ENCODE data around the gene BCR. TPM values are rescaled to one million over a fixed set of nuclear protein-coding genes. Genes with fewer than 3 reads are reported as not detected.

Gene BCR
- polyA plus RNA-seq, 1 donor (not counting 4 experiments of a cell fraction or from before 2014, with no cell fraction given) = 25.8 TPM

DNA sequence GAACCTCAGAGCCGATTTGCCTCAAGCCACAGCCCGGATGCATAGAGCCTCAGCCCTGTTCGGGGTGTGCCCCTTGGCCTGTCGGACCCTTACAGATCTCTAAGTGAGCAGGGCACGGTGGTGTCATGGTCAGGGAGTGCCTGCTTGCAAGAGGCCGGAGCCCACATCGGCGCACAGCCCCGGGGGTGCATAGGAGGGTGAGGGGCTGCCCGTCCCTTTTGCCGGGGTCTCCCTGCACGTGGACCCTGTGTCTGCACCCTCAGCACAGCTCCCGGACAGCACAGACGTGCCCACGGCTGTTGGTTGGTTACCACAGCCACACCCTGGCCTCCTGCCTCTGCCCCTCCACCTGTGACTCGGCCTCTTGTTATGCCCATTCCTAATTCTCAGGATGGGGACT lies 28.5 kb upstream of the BCR start:
- FAIRE-seq (no peak), DNase-seq (ENCODE audit: low read depth, low spot score) (no peak)
- no peak for TF ChIP-seq EZH2 (IDR thresholded peaks at IDR 0.05; ENCODE audit: low read length)
- TF ChIP-seq, protein P1, sequence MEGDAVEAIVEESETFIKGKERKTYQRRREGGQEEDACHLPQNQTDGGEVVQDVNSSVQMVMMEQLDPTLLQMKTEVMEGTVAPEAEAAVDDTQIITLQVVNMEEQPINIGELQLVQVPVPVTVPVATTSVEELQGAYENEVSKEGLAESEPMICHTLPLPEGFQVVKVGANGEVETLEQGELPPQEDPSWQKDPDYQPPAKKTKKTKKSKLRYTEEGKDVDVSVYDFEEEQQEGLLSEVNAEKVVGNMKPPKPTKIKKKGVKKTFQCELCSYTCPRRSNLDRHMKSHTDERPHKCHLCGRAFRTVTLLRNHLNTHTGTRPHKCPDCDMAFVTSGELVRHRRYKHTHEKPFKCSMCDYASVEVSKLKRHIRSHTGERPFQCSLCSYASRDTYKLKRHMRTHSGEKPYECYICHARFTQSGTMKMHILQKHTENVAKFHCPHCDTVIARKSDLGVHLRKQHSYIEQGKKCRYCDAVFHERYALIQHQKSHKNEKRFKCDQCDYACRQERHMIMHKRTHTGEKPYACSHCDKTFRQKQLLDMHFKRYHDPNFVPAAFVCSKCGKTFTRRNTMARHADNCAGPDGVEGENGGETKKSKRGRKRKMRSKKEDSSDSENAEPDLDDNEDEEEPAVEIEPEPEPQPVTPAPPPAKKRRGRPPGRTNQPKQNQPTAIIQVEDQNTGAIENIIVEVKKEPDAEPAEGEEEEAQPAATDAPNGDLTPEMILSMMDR (optimal IDR thresholded peaks at IDR 0.05 in 1 of 3, IDR thresholded peaks at IDR 0.05 in 1 of 3, conservative IDR thresholded peaks at IDR 0.05 in 1 of 3; ENCODE audit: extremely low read depth in 1 of 3, insufficient read depth in 2 of 3, low read length in 3 of 3) = no peak
- Histone ChIP-seq H3K79me2 (ENCODE audit: control insufficient read depth, insufficient read depth, low read length) (no peaks in the 10 kb centered on the region), H3K36me3 (ENCODE audit: control insufficient read depth in 2 of 2, extremely low read depth in 1 of 2, insufficient read depth in 2 of 2, low read length in 2 of 2) (peaks cover 0 to 1% of the 10 kb centered on the region in 2 experiments), H2AFZ (ENCODE audit: control insufficient read depth, low read length) (no peak overlapping the region), H3K9ac (ENCODE audit: control insufficient read depth, extremely low read depth, insufficient read depth, low read length) (no peak overlapping the region), H3K4me3 (ENCODE audit: control insufficient read depth in 2 of 3, extremely low read depth in 1 of 3, insufficient read depth in 2 of 3, low read depth in 1 of 3, low read length in 3 of 3) (no peak overlapping the region), H3K9me1 (ENCODE audit: control insufficient read depth, extremely low read depth, insufficient read depth, low read length) (no peaks in the 10 kb centered on the region), H3K4me1 (ENCODE audit: control insufficient read depth, extremely low read depth, insufficient read depth, low read length) (peaks cover 24% of the 10 kb centered on the region), H3K4me2 (ENCODE audit: control insufficient read depth, extremely low read depth, insufficient read depth, low read depth, low read length) (no peak overlapping the region), H3K27ac (ENCODE audit: control insufficient read depth, insufficient read depth, low read length) (no peak overlapping the region), H3K27me3 (ENCODE audit: control insufficient read depth, extremely low read depth, insufficient read depth, low read length) (no peaks in the 10 kb centered on the region), H3K9me3 (ENCODE audit: control insufficient read depth, low read depth, low read length) (no peaks in the 10 kb centered on the region), H4K20me1 (ENCODE audit: control insufficient read depth, extremely low read depth, insufficient read depth, low read length) (peaks cover 3% of the 10 kb centered on the region)
- dilution Hi-C loops (cut with MboI; ENCODE audit: extremely low pct_ligation_motif_present, low sequenced_read_pairs) = no loop called here

DNA sequence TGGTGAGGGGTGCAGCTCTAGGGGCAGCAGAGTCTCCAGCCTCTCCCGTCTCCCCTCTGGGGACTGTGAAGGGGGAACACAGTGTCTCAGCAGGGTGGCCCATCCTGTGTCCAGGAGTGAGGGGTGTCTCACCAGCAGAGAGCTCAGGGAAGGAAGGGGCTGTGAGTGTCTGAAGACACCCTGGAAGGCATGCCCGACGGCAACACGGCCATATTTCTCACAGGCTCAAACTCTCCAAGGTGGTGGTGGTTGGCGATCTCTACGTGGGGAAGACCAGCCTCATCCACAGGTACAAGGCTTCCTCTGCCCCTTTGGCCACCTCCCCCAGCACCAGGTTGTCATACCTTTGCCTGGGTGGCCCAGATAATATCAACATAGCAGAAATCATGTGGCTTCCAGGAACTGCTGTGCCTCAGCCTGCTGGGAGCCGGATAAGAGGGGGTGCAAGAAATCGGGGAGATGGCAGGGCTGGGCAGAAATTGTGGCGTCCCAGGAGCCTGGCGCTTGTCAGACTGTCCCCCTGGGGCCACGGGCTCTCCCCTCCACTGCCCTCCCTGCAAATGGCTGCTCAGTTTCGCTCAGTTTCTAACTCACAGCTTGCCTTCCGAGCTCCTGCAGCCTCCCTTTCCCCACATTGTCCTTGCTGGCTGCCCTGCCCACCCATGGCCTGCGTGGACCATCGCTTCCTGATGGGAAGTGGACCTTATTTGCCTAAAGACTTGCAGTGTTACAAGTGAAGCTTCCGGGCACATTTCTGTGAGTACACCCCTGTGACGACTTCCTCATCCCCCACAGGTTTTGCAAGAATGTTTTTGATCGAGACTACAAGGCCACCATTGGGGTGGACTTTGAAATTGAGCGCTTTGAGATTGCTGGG lies 27.8 kb upstream of the BCR start:
- Histone ChIP-seq H3K4me3 (ENCODE audit: control insufficient read depth in 2 of 3, extremely low read depth in 1 of 3, insufficient read depth in 2 of 3, low read depth in 1 of 3, low read length in 3 of 3) (no peak overlapping the region), H3K9me1 (ENCODE audit: control insufficient read depth, extremely low read depth, insufficient read depth, low read length) (no peaks in the 10 kb centered on the region), H3K79me2 (ENCODE audit: control insufficient read depth, insufficient read depth, low read length) (no peaks in the 10 kb centered on the region), H3K4me2 (ENCODE audit: control insufficient read depth, extremely low read depth, insufficient read depth, low read depth, low read length) (no peak overlapping the region), H3K4me1 (ENCODE audit: control insufficient read depth, extremely low read depth, insufficient read depth, low read length) (peaks cover 18% of the 10 kb centered on the region), H3K9ac (ENCODE audit: control insufficient read depth, extremely low read depth, insufficient read depth, low read length) (no peak overlapping the region), H4K20me1 (ENCODE audit: control insufficient read depth, extremely low read depth, insufficient read depth, low read length) (peaks cover 3% of the 10 kb centered on the region), H3K9me3 (ENCODE audit: control insufficient read depth, low read depth, low read length) (no peaks in the 10 kb centered on the region), H3K36me3 (ENCODE audit: control insufficient read depth in 2 of 2, extremely low read depth in 1 of 2, insufficient read depth in 2 of 2, low read length in 2 of 2) (peaks cover 0 to 1% of the 10 kb centered on the region in 2 experiments), H2AFZ (ENCODE audit: control insufficient read depth, low read length) (no peak overlapping the region), H3K27me3 (ENCODE audit: control insufficient read depth, extremely low read depth, insufficient read depth, low read length) (no peaks in the 10 kb centered on the region), H3K27ac (ENCODE audit: control insufficient read depth, insufficient read depth, low read length) (no peak overlapping the region)
- dilution Hi-C loops (cut with MboI; ENCODE audit: extremely low pct_ligation_motif_present, low sequenced_read_pairs) = no loop called here
- no peak for FAIRE-seq
- DNase-seq (ENCODE audit: low read depth, low spot score) = no peak
- TF ChIP-seq EZH2 (IDR thresholded peaks at IDR 0.05; ENCODE audit: low read length) = no peak
- TF ChIP-seq, protein P1 (optimal IDR thresholded peaks at IDR 0.05 in 1 of 3, IDR thresholded peaks at IDR 0.05 in 1 of 3, conservative IDR thresholded peaks at IDR 0.05 in 1 of 3; ENCODE audit: extremely low read depth in 1 of 3, insufficient read depth in 2 of 3, low read length in 3 of 3) = no peak
